ENCODE data around the gene IL6R. TPM values are rescaled to one million over a fixed set of nuclear protein-coding genes. Genes with fewer than 3 reads are reported as not detected.

The IL6R gene
- total RNA-seq, 1 donor from 2014 or later, result 1.6 TPM

DNA sequence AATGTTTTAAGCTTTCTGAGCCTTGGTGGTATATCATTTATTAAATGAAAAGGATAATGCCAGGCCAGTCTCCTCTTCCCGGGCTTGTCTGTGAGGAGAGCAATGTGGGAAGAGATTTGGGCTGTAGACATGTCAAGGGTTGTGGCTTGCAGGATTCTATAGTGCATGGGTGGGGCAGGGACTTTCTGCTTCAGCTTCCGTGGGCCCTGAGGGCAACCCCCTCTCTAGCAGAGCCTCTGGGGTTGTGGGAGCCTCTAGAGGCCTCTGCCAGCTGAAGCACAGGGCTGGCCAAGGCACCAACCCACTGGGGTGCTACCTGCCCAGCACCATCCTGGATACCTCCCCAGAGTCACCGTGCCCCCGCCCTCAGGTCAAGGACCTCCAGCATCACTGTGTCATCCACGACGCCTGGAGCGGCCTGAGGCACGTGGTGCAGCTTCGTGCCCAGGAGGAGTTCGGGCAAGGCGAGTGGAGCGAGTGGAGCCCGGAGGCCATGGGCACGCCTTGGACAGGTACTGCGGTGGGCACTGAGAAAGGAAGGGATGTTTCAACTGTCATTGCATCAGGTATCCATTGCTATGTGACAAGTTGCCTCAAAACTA is 30.6 kb downstream of the IL6R start:
- Mint-ChIP-seq H3K27ac (no peak overlapping the region), H3K27me3 (ENCODE audit: low read depth) (no peaks in the 10 kb centered on the region), H3K9me3 (no peaks in the 10 kb centered on the region), H3K36me3 (ENCODE audit: low read depth) (peaks cover 12% of the 10 kb centered on the region), H3K4me3 (ENCODE audit: low read depth) (no peak overlapping the region), H3K4me1 (ENCODE audit: low read depth) (peaks cover 42% of the 10 kb centered on the region)
- DNase-seq (ENCODE audit: low spot score), result no peak
- intact Hi-C loops (cut with micrococcal nuclease), result no loop called here

DNA sequence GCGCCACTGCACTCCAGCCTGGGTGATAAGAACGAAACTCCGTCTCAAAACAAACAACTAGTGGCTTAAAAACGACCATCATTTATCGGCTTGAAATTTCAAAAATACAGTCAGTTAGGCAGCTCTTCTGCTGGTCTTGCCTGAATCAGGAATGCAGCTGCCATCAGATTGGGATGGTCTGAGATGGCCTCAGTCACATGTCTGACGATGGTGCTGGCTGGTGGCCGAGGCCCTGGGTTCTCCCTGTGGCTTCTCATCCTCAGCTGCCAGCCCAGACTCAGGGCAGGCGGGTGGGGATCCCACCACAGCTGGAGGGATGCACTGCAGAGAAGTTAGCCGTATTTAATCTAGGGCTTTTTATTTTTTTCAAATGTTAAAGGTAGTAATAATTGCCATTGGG is 31.3 kb downstream of the IL6R start:
- peaks cover 45% of the 10 kb centered on the region for H3K4me1 Mint-ChIP-seq (ENCODE audit: low read depth)
- no peaks in the 10 kb centered on the region for H3K27me3 Mint-ChIP-seq (ENCODE audit: low read depth)
- no peak for DNase-seq (ENCODE audit: low spot score)
- no peaks in the 10 kb centered on the region for H3K9me3 Mint-ChIP-seq
- no peak overlapping the region for H3K4me3 Mint-ChIP-seq (ENCODE audit: low read depth)
- peaks cover 13% of the 10 kb centered on the region for H3K36me3 Mint-ChIP-seq (ENCODE audit: low read depth)
- H3K27ac Mint-ChIP-seq, result no peak overlapping the region
- intact Hi-C loops (cut with micrococcal nuclease), result no loop called here

DNA sequence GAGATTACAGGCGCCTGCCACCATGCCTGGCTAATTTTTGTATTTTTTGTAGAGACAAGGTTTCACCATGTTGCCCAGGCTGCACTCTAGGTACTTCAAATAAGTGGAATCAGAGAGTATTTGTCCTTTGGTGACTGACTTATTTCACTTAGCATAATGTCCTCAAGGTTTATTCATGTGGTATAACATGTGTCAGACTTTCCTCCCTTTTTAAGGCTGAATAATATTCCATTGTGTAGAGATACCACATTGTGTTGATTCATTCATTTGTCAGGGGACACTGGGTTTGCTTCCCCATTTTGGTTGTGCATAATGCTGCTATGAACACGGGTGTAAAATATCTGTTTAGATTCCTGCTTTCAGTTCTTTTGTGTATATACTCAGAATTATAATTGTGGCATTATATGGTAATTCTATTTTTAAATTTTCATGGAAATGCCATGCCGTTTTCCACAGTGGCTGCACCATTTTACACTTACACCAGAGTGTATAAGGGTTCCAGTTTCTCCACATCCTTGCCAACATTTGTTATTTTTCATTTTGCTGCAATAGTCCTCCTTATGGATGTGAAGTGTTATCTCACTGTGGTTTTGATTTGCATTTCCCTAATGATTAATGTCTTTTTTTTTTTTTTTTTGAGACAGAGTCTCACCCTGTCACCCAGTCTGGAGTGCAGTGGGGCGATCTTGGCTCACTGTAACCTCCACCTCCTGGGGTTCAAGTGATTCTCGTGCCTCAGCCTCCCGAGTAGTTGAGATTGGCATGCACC is 35.1 kb downstream of the IL6R start:
- peak overlapping the region; percentile 79 for H3K27ac Mint-ChIP-seq
- peaks cover 16% of the 10 kb centered on the region for H3K36me3 Mint-ChIP-seq (ENCODE audit: low read depth)

DNA sequence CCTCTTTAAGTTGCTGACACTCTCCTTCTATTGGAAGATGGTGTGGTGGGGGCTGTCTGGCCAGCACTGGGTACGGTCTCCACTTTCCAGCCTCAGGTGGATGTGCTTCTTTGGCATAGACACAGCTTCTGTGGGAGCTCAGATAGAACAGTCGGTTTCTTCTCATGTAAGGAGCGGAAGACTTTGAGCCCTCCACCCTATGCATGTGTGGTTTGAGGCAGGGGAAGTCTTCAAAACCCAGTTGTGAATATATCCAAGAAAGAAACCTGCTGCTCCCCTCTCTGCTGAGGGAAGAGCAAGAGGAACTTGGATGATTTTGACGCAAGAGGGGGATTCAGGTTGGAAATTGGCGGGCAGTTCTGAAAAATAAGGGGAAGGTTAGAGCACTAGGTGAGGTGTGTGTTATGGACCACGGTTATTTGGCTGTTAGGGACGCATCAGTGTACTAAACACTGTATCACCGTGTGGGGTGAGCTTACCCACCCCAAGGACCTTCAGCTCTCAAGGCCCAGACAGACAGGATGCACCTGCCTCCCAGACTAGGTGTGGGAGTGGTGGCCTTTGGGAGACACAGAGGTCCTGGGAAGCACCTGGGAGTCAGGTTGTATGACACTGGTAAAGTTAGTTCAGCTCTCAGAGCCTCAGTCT is 36.2 kb downstream of the IL6R start:
- Mint-ChIP-seq H3K27me3 (ENCODE audit: low read depth) (peaks cover 4% of the 10 kb centered on the region), H3K27ac (no peak overlapping the region), H3K4me1 (ENCODE audit: low read depth) (peaks cover 53% of the 10 kb centered on the region), H3K4me3 (ENCODE audit: low read depth) (no peak overlapping the region), H3K36me3 (ENCODE audit: low read depth) (peaks cover 15% of the 10 kb centered on the region), H3K9me3 (no peaks in the 10 kb centered on the region)
- intact Hi-C loops (cut with micrococcal nuclease), result loop anchor here (5.0 kb wide), 1 partner anchor 89 kb away; no protein-coding TSS in a partner anchor
- DNase-seq (ENCODE audit: low spot score), result no peak

More for the DNA sequence above, 35.1 kb downstream of the IL6R start:
- H3K9me3 Mint-ChIP-seq, result no peaks in the 10 kb centered on the region
- H3K4me1 Mint-ChIP-seq (ENCODE audit: low read depth), result peaks cover 46% of the 10 kb centered on the region
- peak overlapping the region; percentile 27 for H3K4me3 Mint-ChIP-seq (ENCODE audit: low read depth)
- peaks cover 4% of the 10 kb centered on the region for H3K27me3 Mint-ChIP-seq (ENCODE audit: low read depth)
- DNase-seq (ENCODE audit: low spot score), result no peak
- intact Hi-C loops (cut with micrococcal nuclease), result loop anchor here (5.0 kb wide), 1 partner anchor 88 kb away; no protein-coding TSS in a partner anchor

DNA sequence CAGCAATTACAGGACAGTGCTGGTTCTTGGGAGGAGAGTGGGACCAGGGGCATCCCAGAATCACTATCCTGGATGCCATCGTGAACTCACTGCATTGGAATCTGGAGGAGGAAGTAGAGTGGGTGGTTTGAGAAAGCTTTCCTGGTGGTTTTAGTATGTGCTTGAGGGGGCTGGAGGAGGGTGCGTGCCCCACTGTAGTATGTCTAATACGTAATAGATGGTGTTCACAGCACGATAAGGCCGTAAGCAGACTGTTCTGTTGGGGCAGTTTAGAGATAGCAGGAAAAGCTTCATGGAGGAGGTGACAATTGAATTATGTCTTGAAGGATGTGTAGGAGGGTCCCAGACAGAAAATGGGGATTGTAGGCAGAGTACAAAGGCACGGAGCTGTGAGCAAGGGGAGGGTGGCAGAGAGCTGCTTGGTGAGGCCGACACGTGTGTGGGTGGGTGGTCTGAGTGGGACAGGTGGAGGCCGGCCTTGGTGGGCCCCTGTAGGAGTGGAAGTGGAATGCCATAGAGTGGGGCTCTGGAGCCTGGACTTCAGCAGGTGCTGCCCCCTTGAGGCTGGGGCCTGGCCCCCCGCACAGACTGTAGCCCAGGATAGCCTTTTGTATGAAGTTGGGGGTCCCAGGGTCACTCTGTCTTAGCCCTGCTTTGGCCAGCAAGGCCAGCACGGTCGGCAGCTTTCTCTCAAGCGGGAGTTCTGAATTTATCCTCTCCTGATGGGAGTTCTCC is 37.0 kb downstream of the IL6R start:
- Mint-ChIP-seq H3K4me3 (ENCODE audit: low read depth) (no peak overlapping the region), H3K9me3 (no peaks in the 10 kb centered on the region), H3K4me1 (ENCODE audit: low read depth) (peaks cover 53% of the 10 kb centered on the region), H3K27me3 (ENCODE audit: low read depth) (peaks cover 4% of the 10 kb centered on the region), H3K27ac (no peak overlapping the region), H3K36me3 (ENCODE audit: low read depth) (peaks cover 13% of the 10 kb centered on the region)
- intact Hi-C loops (cut with micrococcal nuclease), result loop anchor here (5.0 kb wide), 1 partner anchor 90 kb away; no protein-coding TSS in a partner anchor
- DNase-seq (ENCODE audit: low spot score), result no peak

DNA sequence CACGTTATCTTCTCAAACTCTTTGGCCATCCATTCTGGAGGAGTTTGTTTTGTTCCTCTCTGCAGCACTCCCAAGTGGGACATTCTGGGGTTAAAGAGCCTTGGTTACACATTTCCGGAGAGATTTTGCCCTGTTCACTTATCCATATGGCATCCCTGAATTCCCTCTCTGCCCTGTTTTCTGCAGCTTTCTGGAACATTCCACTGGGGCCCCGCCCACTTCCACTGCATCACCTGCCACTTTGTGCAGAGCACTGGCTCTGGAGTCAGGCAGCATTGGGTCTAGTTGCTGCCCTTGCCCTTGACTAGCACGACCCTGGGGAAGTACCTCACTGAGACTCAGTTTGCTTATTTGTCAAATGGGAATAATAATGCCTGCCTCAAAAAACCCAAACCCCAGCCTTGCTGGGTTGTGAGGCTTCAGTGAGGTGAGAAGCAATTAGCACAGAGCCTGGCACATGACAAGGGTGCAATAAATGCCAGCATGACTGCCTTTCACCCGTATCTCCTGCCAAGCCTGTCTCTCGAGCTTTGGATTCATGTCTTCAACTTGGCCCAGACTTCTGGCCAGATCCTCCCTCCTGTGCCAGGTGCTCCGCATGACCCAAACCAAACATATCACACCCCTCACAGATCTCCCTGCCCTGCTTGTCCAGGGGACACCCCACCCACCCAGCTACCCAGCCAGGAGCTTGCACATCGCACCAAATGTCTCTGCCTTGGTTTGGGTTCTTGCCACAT is 38.3 kb downstream of the IL6R start:
- no peak overlapping the region for H3K27ac Mint-ChIP-seq
- no peak for DNase-seq (ENCODE audit: low spot score)
- no peak overlapping the region for H3K4me3 Mint-ChIP-seq (ENCODE audit: low read depth)
- peaks cover 47% of the 10 kb centered on the region for H3K4me1 Mint-ChIP-seq (ENCODE audit: low read depth)
- no peaks in the 10 kb centered on the region for H3K9me3 Mint-ChIP-seq
- intact Hi-C loops (cut with micrococcal nuclease), result loop anchor here (5.0 kb wide), 1 partner anchor 91 kb away; no protein-coding TSS in a partner anchor
- peaks cover 8% of the 10 kb centered on the region for H3K36me3 Mint-ChIP-seq (ENCODE audit: low read depth)
- peaks cover 9% of the 10 kb centered on the region for H3K27me3 Mint-ChIP-seq (ENCODE audit: low read depth)

DNA sequence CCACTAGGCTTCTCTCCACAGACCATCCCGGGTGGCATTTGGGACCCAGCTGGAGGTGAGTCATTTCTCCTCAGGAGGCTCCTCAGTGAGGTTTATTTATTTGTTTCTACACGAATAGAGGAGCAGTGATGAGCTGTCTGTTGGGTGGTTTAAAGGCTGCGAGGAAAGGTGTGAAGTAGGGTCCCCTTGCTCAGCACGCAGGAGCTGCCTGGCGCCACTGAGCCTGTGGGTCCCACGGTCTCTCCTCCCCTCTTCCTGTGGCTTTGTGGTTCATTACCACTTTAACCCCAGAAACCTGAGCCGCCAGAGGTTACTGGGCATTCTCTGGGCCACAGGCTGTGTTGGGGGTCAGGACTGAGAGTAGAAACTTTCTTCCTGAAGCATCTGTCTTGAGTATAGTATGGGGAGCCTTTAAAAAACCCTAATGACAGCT is 39.9 kb downstream of the IL6R start:
- DNase-seq (ENCODE audit: low spot score), result no peak
- intact Hi-C loops (cut with micrococcal nuclease), result no loop called here
- H3K4me1 Mint-ChIP-seq (ENCODE audit: low read depth), result peaks cover 34% of the 10 kb centered on the region
- no peak overlapping the region for H3K4me3 Mint-ChIP-seq (ENCODE audit: low read depth)
- H3K36me3 Mint-ChIP-seq (ENCODE audit: low read depth), result peaks cover 7% of the 10 kb centered on the region
- H3K27ac Mint-ChIP-seq, result no peak overlapping the region
- H3K9me3 Mint-ChIP-seq, result no peaks in the 10 kb centered on the region
- peaks cover 11% of the 10 kb centered on the region for H3K27me3 Mint-ChIP-seq (ENCODE audit: low read depth)

DNA sequence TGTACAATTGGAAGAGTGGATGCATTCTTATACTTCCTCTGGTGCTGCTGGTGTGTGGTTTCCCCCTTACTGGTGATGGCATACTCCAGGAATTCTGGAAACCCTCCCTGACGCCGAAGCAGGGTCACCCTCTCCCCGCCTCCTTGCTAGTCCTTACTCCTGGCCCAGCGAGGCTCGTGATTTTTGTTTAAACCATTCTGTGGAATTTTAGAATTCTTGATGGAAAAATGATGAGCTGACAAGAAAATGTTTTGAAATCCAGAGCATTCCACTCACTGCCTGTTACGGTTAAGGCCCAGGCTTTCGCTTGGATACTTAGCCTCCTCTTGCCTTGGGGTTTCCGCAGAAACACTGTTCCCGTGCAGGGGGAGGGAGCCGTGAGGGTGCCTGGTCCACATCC is 41.1 kb downstream of the IL6R start:
- no peak overlapping the region for H3K27ac Mint-ChIP-seq
- no peak overlapping the region for H3K4me3 Mint-ChIP-seq (ENCODE audit: low read depth)
- peaks cover 23% of the 10 kb centered on the region for H3K4me1 Mint-ChIP-seq (ENCODE audit: low read depth)
- intact Hi-C loops (cut with micrococcal nuclease), result no loop called here
- peaks cover 20% of the 10 kb centered on the region for H3K27me3 Mint-ChIP-seq (ENCODE audit: low read depth)
- no peaks in the 10 kb centered on the region for H3K9me3 Mint-ChIP-seq
- H3K36me3 Mint-ChIP-seq (ENCODE audit: low read depth), result peaks cover 2% of the 10 kb centered on the region
- no peak for DNase-seq (ENCODE audit: low spot score)

DNA sequence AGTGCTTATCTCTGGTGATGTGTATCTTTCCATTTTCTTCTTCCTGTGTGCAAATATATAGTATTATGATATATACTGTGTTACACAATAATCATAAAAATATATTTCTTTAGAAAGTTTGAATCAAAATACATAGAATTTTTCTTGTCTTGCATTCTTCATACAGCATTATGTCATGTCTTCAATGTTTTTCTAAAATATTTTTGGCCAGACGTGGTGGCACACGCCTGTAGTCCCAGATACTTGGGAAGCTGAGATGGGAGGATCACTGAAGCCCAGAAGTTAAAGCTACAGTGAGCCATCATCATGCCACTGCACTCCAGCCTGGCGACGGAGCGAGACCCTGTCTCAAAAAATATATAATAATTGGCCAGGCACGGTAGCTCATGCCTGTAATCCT is 41.6 kb downstream of the IL6R start:
- no peak overlapping the region for H3K4me3 Mint-ChIP-seq (ENCODE audit: low read depth)
- H3K36me3 Mint-ChIP-seq (ENCODE audit: low read depth), result peaks cover 3% of the 10 kb centered on the region
- H3K9me3 Mint-ChIP-seq, result no peaks in the 10 kb centered on the region
- no peak for DNase-seq (ENCODE audit: low spot score)
- peaks cover 22% of the 10 kb centered on the region for H3K27me3 Mint-ChIP-seq (ENCODE audit: low read depth)
- intact Hi-C loops (cut with micrococcal nuclease), result no loop called here
- H3K27ac Mint-ChIP-seq, result no peak overlapping the region
- H3K4me1 Mint-ChIP-seq (ENCODE audit: low read depth), result peaks cover 18% of the 10 kb centered on the region

DNA sequence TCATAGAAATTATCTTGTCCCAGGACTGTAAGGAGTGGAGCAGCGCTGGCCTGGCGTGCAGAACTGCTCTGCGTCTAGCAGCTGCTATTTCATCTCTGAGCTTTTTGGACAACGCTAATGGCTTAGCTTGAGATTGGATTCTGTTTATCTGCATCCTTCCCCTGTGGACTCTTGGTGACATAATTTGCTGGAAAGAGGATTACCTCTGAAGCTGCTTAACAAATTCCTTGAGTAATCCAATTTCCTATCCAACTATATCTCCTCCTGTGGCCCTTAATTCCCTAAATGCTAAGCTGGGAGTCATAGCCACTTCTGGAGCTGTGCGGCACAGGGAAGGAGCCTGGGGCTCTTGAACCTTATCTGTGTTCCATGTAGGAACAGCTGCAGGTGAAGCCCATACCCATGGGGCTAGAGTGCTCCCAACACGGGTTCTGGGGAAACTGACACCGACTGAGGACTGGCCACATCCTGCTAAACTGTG is 43.2 kb downstream of the IL6R start:
- Mint-ChIP-seq H3K36me3 (ENCODE audit: low read depth) (peaks cover 7% of the 10 kb centered on the region), H3K9me3 (no peaks in the 10 kb centered on the region), H3K4me1 (ENCODE audit: low read depth) (peaks cover 19% of the 10 kb centered on the region), H3K27ac (no peak overlapping the region), H3K4me3 (ENCODE audit: low read depth) (no peak overlapping the region), H3K27me3 (ENCODE audit: low read depth) (peaks cover 36% of the 10 kb centered on the region)
- no peak for DNase-seq (ENCODE audit: low spot score)
- intact Hi-C loops (cut with micrococcal nuclease), result no loop called here

DNA sequence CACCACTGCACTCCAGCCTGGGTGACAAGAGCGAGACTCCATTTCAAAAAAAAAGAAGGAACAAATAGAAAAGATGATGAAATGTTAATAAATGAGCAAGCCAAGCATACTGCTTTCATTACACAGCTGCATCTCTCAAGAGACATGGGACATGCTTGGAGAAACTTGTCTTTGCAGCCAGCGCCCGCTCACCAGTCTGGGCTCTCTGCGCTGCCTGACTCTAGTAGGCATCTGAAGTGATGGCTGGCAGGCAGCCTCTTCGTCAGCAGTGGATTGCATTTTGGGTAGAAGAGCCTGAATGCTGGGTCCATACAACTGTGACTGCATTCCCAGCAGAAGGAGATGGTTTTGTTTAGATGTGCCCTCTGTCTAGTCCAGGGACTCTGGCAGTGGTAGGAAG is 48.0 kb downstream of the IL6R start:
- H3K36me3 Mint-ChIP-seq (ENCODE audit: low read depth), result peaks cover 27% of the 10 kb centered on the region

More for the DNA sequence above, 48.0 kb downstream of the IL6R start:
- DNase-seq (ENCODE audit: low spot score), result no peak
- intact Hi-C loops (cut with micrococcal nuclease), result no loop called here
- Mint-ChIP-seq H3K4me1 (ENCODE audit: low read depth) (peaks cover 22% of the 10 kb centered on the region), H3K9me3 (no peaks in the 10 kb centered on the region), H3K27ac (no peak overlapping the region), H3K27me3 (ENCODE audit: low read depth) (peaks cover 39% of the 10 kb centered on the region), H3K4me3 (ENCODE audit: low read depth) (no peak overlapping the region)

Measured in activated T-helper 2 cell treated with anti-CD3 and anti-CD28 coated beads, Interferon-gamma antibody, Interleukin-2, Interleukin-4, amounts not matched to agents 10 μg/mL and 5 μg/mL and 100 μg/mL, durations not matched to agents 14 hours and 24 hours and 36 hours (primary cell).